Measurements from ENCODE around the gene MAP1LC3A. TPM values are rescaled to one million over a fixed set of nuclear protein-coding genes. Genes with fewer than 3 reads are reported as not detected.

The MAP1LC3A gene
- total RNA-seq, 3 donors from 2014 or later (not counting 1 experiment from before 2014, with no cell fraction given): 12.7 to 20.4 (median 19.8) TPM

GRCh38 chr20:34579191-34579978, 20.9 kb downstream of the MAP1LC3A start:
- no peaks in the 10 kb centered on the region for H3K9me3 Mint-ChIP-seq
- peaks cover 19% of the 10 kb centered on the region for H3K36me3 ChIP-seq (ENCODE audit: control insufficient read depth, insufficient read depth, low read length)
- no peak overlapping the region for H3K27ac ChIP-seq (ENCODE audit: low read length)
- no peaks in the 10 kb centered on the region for H3K9me3 ChIP-seq (ENCODE audit: control insufficient read depth, insufficient read depth, low read length)
- H3K4me1 ChIP-seq (ENCODE audit: control insufficient read depth, insufficient read depth, low read length): peaks cover 10% of the 10 kb centered on the region
- H3K36me3 Mint-ChIP-seq: no peaks in the 10 kb centered on the region
- H3K27me3 Mint-ChIP-seq (ENCODE audit: low read depth in 2 of 2): no peaks in the 10 kb centered on the region
- no peak overlapping the region for H3K4me3 ChIP-seq (ENCODE audit: low read length)
- no peak overlapping the region for H3K4me3 Mint-ChIP-seq
- H3K27me3 ChIP-seq (ENCODE audit: control insufficient read depth, insufficient read depth, low read length): no peaks in the 10 kb centered on the region
- WGBS (ENCODE audit: insufficient coverage): 97% methylated on average over 9 of the region's 11 CpGs
- intact Hi-C loops (cut with micrococcal nuclease): no loop called here
- peak overlapping the region; percentile 77 to 78 for H3K27ac Mint-ChIP-seq
- DNase-seq: no peak
- H3K4me1 Mint-ChIP-seq: peaks cover 11 to 12% of the 10 kb centered on the region in 2 donors
- no peak for TF ChIP-seq CTCF (IDR thresholded peaks at IDR 0.05)
- no peak for ATAC-seq

GRCh38 chr20:34579979-34580940, 21.7 kb downstream of the MAP1LC3A start:
- intact Hi-C loops (cut with micrococcal nuclease): no loop called here
- ATAC-seq (peak; percentile 38 to 61 (median 50)), DNase-seq (peak in 1 of 2 donors; percentile 26)
- no peaks in the 10 kb centered on the region for H3K9me3 Mint-ChIP-seq
- 77% methylated on average over 7 of the region's 7 CpGs for WGBS (ENCODE audit: insufficient coverage)
- no peak overlapping the region for H3K4me3 ChIP-seq (ENCODE audit: low read length)
- H3K27me3 ChIP-seq (ENCODE audit: control insufficient read depth, insufficient read depth, low read length): no peaks in the 10 kb centered on the region
- TF ChIP-seq CTCF (IDR thresholded peaks at IDR 0.05): no peak
- no peaks in the 10 kb centered on the region for H3K9me3 ChIP-seq (ENCODE audit: control insufficient read depth, insufficient read depth, low read length)
- peak overlapping the region; percentile 77 to 78 for H3K27ac Mint-ChIP-seq
- H3K36me3 ChIP-seq (ENCODE audit: control insufficient read depth, insufficient read depth, low read length): peaks cover 16% of the 10 kb centered on the region
- no peaks in the 10 kb centered on the region for H3K36me3 Mint-ChIP-seq
- no peaks in the 10 kb centered on the region for H3K27me3 Mint-ChIP-seq (ENCODE audit: low read depth in 2 of 2)
- no peak overlapping the region for H3K4me3 Mint-ChIP-seq
- H3K4me1 ChIP-seq (ENCODE audit: control insufficient read depth, insufficient read depth, low read length): peaks cover 10% of the 10 kb centered on the region
- H3K4me1 Mint-ChIP-seq: peaks cover 11 to 12% of the 10 kb centered on the region in 2 donors
- peak overlapping the region; percentile 37 for H3K27ac ChIP-seq (ENCODE audit: low read length)

- no peaks in the 10 kb centered on the region for H3K27me3 Mint-ChIP-seq (ENCODE audit: low read depth in 2 of 2)
- intact Hi-C loops (cut with micrococcal nuclease): no loop called here
- 89% methylated on average over 11 of the region's 11 CpGs for WGBS (ENCODE audit: insufficient coverage)
- H3K27me3 ChIP-seq (ENCODE audit: control insufficient read depth, insufficient read depth, low read length): no peaks in the 10 kb centered on the region
- H3K9me3 Mint-ChIP-seq: no peaks in the 10 kb centered on the region
- no peaks in the 10 kb centered on the region for H3K36me3 Mint-ChIP-seq
- no peak overlapping the region for H3K27ac ChIP-seq (ENCODE audit: low read length)
- ATAC-seq (no peak), DNase-seq (no peak)
- no peak overlapping the region for H3K27ac Mint-ChIP-seq
- TF ChIP-seq CTCF (IDR thresholded peaks at IDR 0.05): no peak
- peaks cover 11 to 12% of the 10 kb centered on the region in 2 donors for H3K4me1 Mint-ChIP-seq
- peaks cover 19% of the 10 kb centered on the region for H3K36me3 ChIP-seq (ENCODE audit: control insufficient read depth, insufficient read depth, low read length)
- H3K9me3 ChIP-seq (ENCODE audit: control insufficient read depth, insufficient read depth, low read length): no peaks in the 10 kb centered on the region
- H3K4me3 Mint-ChIP-seq: no peak overlapping the region
- H3K4me3 ChIP-seq (ENCODE audit: low read length): no peak overlapping the region
- peaks cover 10% of the 10 kb centered on the region for H3K4me1 ChIP-seq (ENCODE audit: control insufficient read depth, insufficient read depth, low read length)
Observed at GRCh38 chr20:34581341-34582184, 23.0 kb downstream of the MAP1LC3A start.
